ENCODE measurements around the gene LINC00305. TPM values are rescaled to one million over a fixed set of nuclear protein-coding genes. Genes with fewer than 3 reads are reported as not detected.

Gene LINC00305
- total RNA-seq, 1 donor from 2014 or later, result not detected

DNA sequence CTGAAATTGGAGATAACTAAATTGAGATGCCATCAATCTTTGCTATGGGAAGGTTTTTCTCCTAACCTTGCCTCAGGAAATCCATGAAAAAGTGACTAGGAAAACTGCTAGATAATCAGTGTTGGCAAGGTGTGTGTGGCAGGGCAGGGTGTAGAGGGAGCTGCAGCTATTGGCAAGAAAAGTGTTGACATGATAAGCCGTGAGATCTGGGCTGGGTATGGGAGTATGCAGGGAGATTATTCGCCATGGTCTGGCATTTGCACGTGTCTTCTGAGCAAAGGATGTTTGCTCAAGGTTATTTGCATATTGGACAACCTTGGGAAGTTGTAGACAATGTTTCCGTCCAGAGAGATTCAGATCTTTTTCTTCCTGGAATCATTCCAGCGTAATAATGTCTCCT, 104.3 kb downstream of the LINC00305 start:
- no peak for DNase-seq (ENCODE audit: missing footprints)

DNA sequence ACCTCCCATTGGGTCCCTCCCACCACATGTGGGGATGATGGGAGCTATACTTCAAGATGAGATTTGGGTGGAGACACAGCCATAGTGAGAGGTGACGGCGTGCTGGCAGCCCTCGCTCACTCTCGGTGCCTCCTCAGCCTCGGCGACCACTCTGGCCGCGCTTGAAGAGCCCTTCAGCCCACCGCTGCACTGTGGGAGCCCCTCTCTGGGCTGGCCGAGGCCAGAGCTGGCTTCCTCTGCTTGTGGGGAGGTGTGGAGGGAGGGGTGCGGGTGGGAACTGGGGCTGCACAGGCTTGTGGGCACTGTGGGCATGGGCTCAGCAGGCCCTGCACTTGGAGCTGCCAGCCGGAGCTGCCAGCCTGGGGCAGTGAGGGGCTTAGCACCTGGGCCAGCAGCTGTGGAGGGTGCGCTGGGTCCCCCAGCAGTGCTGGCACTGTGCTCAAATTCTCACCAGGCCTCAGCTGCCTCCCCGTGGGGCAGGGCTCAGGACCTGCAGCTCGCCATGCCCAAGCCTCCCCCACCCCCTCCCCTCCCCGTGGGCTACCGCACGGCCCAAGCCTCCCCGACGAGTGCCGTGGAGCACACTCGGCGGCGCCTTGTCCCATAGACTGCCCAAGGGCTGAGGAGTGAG, 106.0 kb downstream of the LINC00305 start:
- no peak for ATAC-seq
- DNase-seq (ENCODE audit: missing footprints), result no peak
- intact Hi-C loops (cut with DNase I), result no loop called here

More for the DNA sequence above, 104.3 kb downstream of the LINC00305 start:
- intact Hi-C loops (cut with DNase I), result no loop called here
- no peak for ATAC-seq

DNA sequence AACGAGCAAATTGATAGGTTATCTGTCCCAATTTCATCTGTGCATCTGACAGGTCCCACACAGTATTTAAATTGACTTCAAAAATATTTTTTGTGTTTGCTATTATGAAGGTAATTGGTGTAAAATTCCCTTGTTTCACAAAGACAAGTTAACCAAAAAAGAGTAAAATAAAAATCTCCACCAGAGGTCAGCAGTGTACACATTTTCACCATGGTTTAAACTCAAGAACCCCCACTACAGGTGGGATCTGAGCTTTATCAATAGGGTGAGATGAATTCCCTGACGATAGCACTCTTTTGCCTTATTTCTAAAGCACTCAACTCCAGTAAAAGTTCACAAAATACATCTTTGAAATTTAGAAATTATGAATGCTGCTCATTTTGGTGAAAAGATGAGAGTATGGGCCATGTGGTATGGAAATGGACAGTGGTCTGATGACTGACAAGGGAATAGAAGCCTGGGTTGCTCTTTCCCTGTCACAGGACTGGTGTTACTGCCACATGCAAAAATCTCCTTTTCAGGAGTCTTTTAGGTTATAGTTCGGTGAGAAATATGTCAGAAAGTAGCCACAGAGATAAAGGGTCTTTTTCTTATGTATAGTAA, 111.0 kb downstream of the LINC00305 start:
- intact Hi-C loops (cut with DNase I), result no loop called here

GRCh38 chr18:64032312-64032711, 116.6 kb downstream of the LINC00305 start:
- ATAC-seq, result no peak
- intact Hi-C loops (cut with DNase I), result no loop called here

More for the DNA sequence above, 111.0 kb downstream of the LINC00305 start:
- DNase-seq (ENCODE audit: missing footprints), result no peak
- ATAC-seq, result no peak

DNA sequence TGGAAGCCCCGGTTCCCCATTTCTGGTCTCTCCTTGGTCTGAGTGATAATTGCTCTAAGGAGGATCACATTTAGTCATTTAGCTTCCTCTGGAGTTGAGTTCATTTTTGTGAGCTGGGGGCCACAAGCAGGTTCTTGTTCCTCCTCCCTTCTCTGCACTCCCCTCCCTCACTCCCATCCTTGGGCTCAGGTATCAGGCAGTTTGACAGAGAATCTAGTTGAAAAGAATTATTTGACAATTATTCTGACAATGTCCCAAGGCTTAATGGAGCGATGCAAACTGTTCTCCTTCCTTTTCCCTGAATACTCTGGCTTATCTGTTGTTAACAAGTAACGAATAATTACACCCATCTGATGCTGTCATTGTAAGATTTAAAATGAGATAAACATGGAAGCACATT, 117.5 kb downstream of the LINC00305 start:
- DNase-seq (ENCODE audit: missing footprints) (no peak), ATAC-seq (no peak)
- intact Hi-C loops (cut with DNase I), result no loop called here

More at GRCh38 chr18:64032312-64032711, 116.6 kb downstream of the LINC00305 start:
- no peak for DNase-seq (ENCODE audit: missing footprints)

Other genes starting within 250 kb of the LINC00305 start
- gene SERPINB10, start 241.1 kb downstream of the LINC00305 start, total RNA-seq, result not detected
- not detected for gene HMSD, start 199.8 kb downstream of the LINC00305 start, total RNA-seq
- gene SERPINB8, start 179.0 kb downstream of the LINC00305 start, total RNA-seq, result 2.2 TPM

Measured in Right ventricle myocardium inferior (tissue), 1 donor.